ENCODE measurements around the gene MYO19. TPM values are rescaled to one million over a fixed set of nuclear protein-coding genes. Genes with fewer than 3 reads are reported as not detected.

Gene MYO19
- total RNA-seq, 2 donors from 2014 or later = 8.2 to 12.8 TPM

- Histone ChIP-seq H3K9me3 (no peaks in the 10 kb centered on the region), H3K36me3 (peaks cover 46% of the 10 kb centered on the region), H3K27ac (no peak overlapping the region), H3K4me1 (no peaks in the 10 kb centered on the region), H3K4me3 (no peak overlapping the region), H3K27me3 (no peaks in the 10 kb centered on the region)
- TF ChIP-seq CTCF (IDR thresholded peaks at IDR 0.05) = no peak
- DNase-seq (ENCODE audit: low spot score) = peak; percentile 55
Observed at GRCh38 chr17:36527621-36528250, 6.9 kb downstream of the MYO19 start.

GRCh38 chr17:36525888-36526287 is 8.8 kb downstream of the MYO19 start:
- no peak overlapping the region for H3K27ac ChIP-seq
- no peak overlapping the region for H3K4me3 ChIP-seq
- TF ChIP-seq CTCF (IDR thresholded peaks at IDR 0.05) = no peak
- H3K4me1 ChIP-seq = no peaks in the 10 kb centered on the region
- no peaks in the 10 kb centered on the region for H3K27me3 ChIP-seq
- DNase-seq (ENCODE audit: low spot score) = peak; percentile 11
- H3K9me3 ChIP-seq = no peaks in the 10 kb centered on the region
- peaks cover 38% of the 10 kb centered on the region for H3K36me3 ChIP-seq

GRCh38 chr17:36525113-36525512 is 9.6 kb downstream of the MYO19 start:
- peak; percentile 16 for DNase-seq (ENCODE audit: low spot score)
- TF ChIP-seq CTCF (IDR thresholded peaks at IDR 0.05) = no peak
- H3K27ac ChIP-seq = no peak overlapping the region

GRCh38 chr17:36524428-36524876 is 10.2 kb downstream of the MYO19 start:
- DNase-seq (ENCODE audit: low spot score) = peak; percentile 13
- Histone ChIP-seq H3K4me3 (no peak overlapping the region), H3K9me3 (no peaks in the 10 kb centered on the region), H3K4me1 (no peaks in the 10 kb centered on the region), H3K27me3 (no peaks in the 10 kb centered on the region), H3K27ac (no peak overlapping the region), H3K36me3 (peaks cover 45% of the 10 kb centered on the region)
- TF ChIP-seq CTCF (IDR thresholded peaks at IDR 0.05) = no peak

More at GRCh38 chr17:36525113-36525512, 9.6 kb downstream of the MYO19 start:
- no peaks in the 10 kb centered on the region for H3K4me1 ChIP-seq
- H3K4me3 ChIP-seq = no peak overlapping the region
- peaks cover 45% of the 10 kb centered on the region for H3K36me3 ChIP-seq
- H3K27me3 ChIP-seq = no peaks in the 10 kb centered on the region
- H3K9me3 ChIP-seq = no peaks in the 10 kb centered on the region

- DNase-seq (ENCODE audit: low spot score) = no peak
- H3K4me1 ChIP-seq = no peaks in the 10 kb centered on the region
- no peaks in the 10 kb centered on the region for H3K9me3 ChIP-seq
- no peaks in the 10 kb centered on the region for H3K27me3 ChIP-seq
- no peak overlapping the region for H3K4me3 ChIP-seq
- H3K27ac ChIP-seq = no peak overlapping the region
- TF ChIP-seq CTCF (IDR thresholded peaks at IDR 0.05) = no peak
- H3K36me3 ChIP-seq = peaks cover 45% of the 10 kb centered on the region
Observed at GRCh38 chr17:36523113-36523512, 11.6 kb downstream of the MYO19 start.

GRCh38 chr17:36515837-36516236 is 18.8 kb downstream of the MYO19 start:
- H3K27me3 ChIP-seq = no peaks in the 10 kb centered on the region
- peaks cover 15% of the 10 kb centered on the region for H3K36me3 ChIP-seq
- no peaks in the 10 kb centered on the region for H3K9me3 ChIP-seq
- no peak overlapping the region for H3K27ac ChIP-seq
- no peak for TF ChIP-seq CTCF (IDR thresholded peaks at IDR 0.05)
- DNase-seq (ENCODE audit: low spot score) = no peak
- H3K4me1 ChIP-seq = no peaks in the 10 kb centered on the region
- H3K4me3 ChIP-seq = no peak overlapping the region

Data from right atrium auricular region (tissue), 2 donors.